Astrocyte (in vitro differentiated cells and primary cell): ENCODE data around the gene SLC9A3. TPM values are rescaled to one million over a fixed set of nuclear protein-coding genes. Genes with fewer than 3 reads are reported as not detected.

ENCODE experiments used
- DNase-seq: peaks from one replicate; pipeline ENCODE4 v3.0.0-alpha.2; 2010; ENCODE audit warnings: low read depth
- FAIRE-seq: peaks from 2 replicates; lab custom pipeline; 2011; peaks lifted over from hg19 to GRCh38; lab: Jason Lieb, UNC
- H2AFZ ChIP-seq: 2 replicates; pipeline ENCODE4 v1.6.0; 2012; ENCODE audit warnings: low read depth, low read length, inconsistent platforms
- H3K27ac ChIP-seq: 2 replicates; pipeline ENCODE4 v1.5.1; 2011; ENCODE audit warnings: low read depth, low read length, inconsistent platforms
- H3K27me3 ChIP-seq: 2 replicates; pipeline ENCODE4 v1.6.0; 2011; ENCODE audit warnings: low read length, inconsistent platforms; ENCODE audit not compliant: insufficient read depth
- H3K36me3 ChIP-seq: 2 replicates; pipeline ENCODE4 v1.5.1; 2011; ENCODE audit warnings: low read length, inconsistent platforms; ENCODE audit not compliant: insufficient read depth
- H3K4me1 ChIP-seq: 2 replicates; pipeline ENCODE4 v1.5.1; 2011; ENCODE audit warnings: low read length, inconsistent platforms; ENCODE audit not compliant: insufficient read depth
- H3K4me2 ChIP-seq: 2 replicates; pipeline ENCODE4 v1.6.0; 2012; ENCODE audit warnings: low read length, inconsistent platforms
- H3K4me3 ChIP-seq: 2 replicates; pipeline ENCODE4 v1.5.1; 2011; ENCODE audit warnings: low read depth, mild to moderate bottlenecking, low read length, inconsistent platforms; ENCODE audit not compliant: insufficient read depth
- H3K79me2 ChIP-seq: 2 replicates; pipeline ENCODE4 v1.6.0; 2012; ENCODE audit warnings: mild to moderate bottlenecking, low read length, inconsistent platforms; ENCODE audit not compliant: insufficient read depth
- H3K9ac ChIP-seq: 2 replicates; pipeline ENCODE4 v1.6.0; 2012; ENCODE audit warnings: mild to moderate bottlenecking, low read length, inconsistent platforms
- H3K9me3 ChIP-seq: 2 replicates; pipeline ENCODE4 v1.5.1; 2012; ENCODE audit warnings: low read depth, mild to moderate bottlenecking, low read length, inconsistent platforms; ENCODE audit not compliant: insufficient read depth
- H4K20me1 ChIP-seq: 2 replicates; pipeline ENCODE4 v1.6.0; 2012; ENCODE audit warnings: low read length, inconsistent platforms; ENCODE audit not compliant: insufficient read depth
- H3K27ac Mint-ChIP-seq: one replicate; pipeline ENCODE4 v1.8.0; 2021; ENCODE audit warnings: mild to moderate bottlenecking, mixed read lengths; ENCODE audit not compliant: unreplicated experiment
- H3K27me3 Mint-ChIP-seq: one replicate; pipeline ENCODE4 v1.8.0; 2021; ENCODE audit warnings: low read depth, mixed read lengths; ENCODE audit not compliant: unreplicated experiment
- H3K36me3 Mint-ChIP-seq: one replicate; pipeline ENCODE4 v1.8.0; 2021; ENCODE audit warnings: low read depth, mixed read lengths; ENCODE audit not compliant: unreplicated experiment
- H3K4me1 Mint-ChIP-seq: one replicate; pipeline ENCODE4 v1.8.0; 2021; ENCODE audit warnings: low read depth, mixed read lengths; ENCODE audit not compliant: unreplicated experiment
- H3K4me3 Mint-ChIP-seq: one replicate; pipeline ENCODE4 v1.8.0; 2021; ENCODE audit warnings: mild to moderate bottlenecking, moderate library complexity, mixed read lengths; ENCODE audit not compliant: unreplicated experiment
- H3K9me3 Mint-ChIP-seq: one replicate; pipeline ENCODE4 v1.8.0; 2021; ENCODE audit warnings: mild to moderate bottlenecking, mixed read lengths; ENCODE audit not compliant: unreplicated experiment
- EZH2 ChIP-seq: IDR thresholded peaks from 2 replicates; pipeline ENCODE4 v1.6.1; 2012; ENCODE audit warnings: mild to moderate bottlenecking, low read length, inconsistent platforms; ENCODE audit not compliant: insufficient read depth
- total RNA-seq: library from RNA; stranded (reverse); gene quantifications from 2 replicates; pipeline ENCODE4 v1.2.1, GENCODE V29; 2021
- TF ChIP-seq, protein P1 (sequence below): IDR thresholded peaks from 2 replicates; pipeline ENCODE4 v1.5.1; 2011; ENCODE audit warnings: low read depth, mild to moderate bottlenecking, inconsistent platforms, low read length, moderate library complexity; ENCODE audit not compliant: insufficient read depth

The SLC9A3 gene
- total RNA-seq, 1 donor from 2014 or later = 1.0 TPM

DNA sequence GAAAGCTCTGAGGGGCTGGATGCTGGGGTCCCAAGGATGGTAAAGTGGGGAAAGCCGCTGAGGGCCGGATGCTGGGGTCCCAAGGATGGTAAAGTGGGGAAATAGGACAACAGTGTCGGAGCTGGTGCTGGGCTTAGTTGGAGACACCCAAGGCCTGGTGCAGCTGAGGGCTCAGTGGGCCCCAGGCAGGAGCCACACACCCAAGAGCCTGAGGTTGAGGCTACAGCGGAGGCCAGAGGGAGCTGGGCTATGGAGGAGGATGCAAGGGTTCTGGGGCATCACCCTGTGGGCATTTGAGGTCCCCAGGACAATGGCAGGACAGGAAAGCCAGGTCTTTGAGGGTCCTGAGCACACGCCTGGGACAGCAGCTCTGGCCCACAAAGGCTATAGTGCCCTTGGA, 19.1 kb upstream of the SLC9A3 start:
- Histone ChIP-seq H3K9me3 (no peaks in the 10 kb centered on the region), H3K79me2 (no peaks in the 10 kb centered on the region), H3K4me1 (no peaks in the 10 kb centered on the region), H3K4me2 (no peak overlapping the region), H2AFZ (no peak overlapping the region), H3K36me3 (no peaks in the 10 kb centered on the region), H3K9ac (no peak overlapping the region), H4K20me1 (no peaks in the 10 kb centered on the region), H3K4me3 (no peak overlapping the region), H3K27ac (no peak overlapping the region), H3K27me3 (peaks cover 17% of the 10 kb centered on the region)
- Mint-ChIP-seq H3K4me3 (no peak overlapping the region), H3K9me3 (no peaks in the 10 kb centered on the region), H3K27me3 (peaks cover 37% of the 10 kb centered on the region), H3K36me3 (no peaks in the 10 kb centered on the region), H3K4me1 (no peaks in the 10 kb centered on the region), H3K27ac (no peak overlapping the region)
- FAIRE-seq (no peak), DNase-seq (no peak)
- TF ChIP-seq, protein P1, sequence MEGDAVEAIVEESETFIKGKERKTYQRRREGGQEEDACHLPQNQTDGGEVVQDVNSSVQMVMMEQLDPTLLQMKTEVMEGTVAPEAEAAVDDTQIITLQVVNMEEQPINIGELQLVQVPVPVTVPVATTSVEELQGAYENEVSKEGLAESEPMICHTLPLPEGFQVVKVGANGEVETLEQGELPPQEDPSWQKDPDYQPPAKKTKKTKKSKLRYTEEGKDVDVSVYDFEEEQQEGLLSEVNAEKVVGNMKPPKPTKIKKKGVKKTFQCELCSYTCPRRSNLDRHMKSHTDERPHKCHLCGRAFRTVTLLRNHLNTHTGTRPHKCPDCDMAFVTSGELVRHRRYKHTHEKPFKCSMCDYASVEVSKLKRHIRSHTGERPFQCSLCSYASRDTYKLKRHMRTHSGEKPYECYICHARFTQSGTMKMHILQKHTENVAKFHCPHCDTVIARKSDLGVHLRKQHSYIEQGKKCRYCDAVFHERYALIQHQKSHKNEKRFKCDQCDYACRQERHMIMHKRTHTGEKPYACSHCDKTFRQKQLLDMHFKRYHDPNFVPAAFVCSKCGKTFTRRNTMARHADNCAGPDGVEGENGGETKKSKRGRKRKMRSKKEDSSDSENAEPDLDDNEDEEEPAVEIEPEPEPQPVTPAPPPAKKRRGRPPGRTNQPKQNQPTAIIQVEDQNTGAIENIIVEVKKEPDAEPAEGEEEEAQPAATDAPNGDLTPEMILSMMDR = no peak
- TF ChIP-seq EZH2 = no peak

DNA sequence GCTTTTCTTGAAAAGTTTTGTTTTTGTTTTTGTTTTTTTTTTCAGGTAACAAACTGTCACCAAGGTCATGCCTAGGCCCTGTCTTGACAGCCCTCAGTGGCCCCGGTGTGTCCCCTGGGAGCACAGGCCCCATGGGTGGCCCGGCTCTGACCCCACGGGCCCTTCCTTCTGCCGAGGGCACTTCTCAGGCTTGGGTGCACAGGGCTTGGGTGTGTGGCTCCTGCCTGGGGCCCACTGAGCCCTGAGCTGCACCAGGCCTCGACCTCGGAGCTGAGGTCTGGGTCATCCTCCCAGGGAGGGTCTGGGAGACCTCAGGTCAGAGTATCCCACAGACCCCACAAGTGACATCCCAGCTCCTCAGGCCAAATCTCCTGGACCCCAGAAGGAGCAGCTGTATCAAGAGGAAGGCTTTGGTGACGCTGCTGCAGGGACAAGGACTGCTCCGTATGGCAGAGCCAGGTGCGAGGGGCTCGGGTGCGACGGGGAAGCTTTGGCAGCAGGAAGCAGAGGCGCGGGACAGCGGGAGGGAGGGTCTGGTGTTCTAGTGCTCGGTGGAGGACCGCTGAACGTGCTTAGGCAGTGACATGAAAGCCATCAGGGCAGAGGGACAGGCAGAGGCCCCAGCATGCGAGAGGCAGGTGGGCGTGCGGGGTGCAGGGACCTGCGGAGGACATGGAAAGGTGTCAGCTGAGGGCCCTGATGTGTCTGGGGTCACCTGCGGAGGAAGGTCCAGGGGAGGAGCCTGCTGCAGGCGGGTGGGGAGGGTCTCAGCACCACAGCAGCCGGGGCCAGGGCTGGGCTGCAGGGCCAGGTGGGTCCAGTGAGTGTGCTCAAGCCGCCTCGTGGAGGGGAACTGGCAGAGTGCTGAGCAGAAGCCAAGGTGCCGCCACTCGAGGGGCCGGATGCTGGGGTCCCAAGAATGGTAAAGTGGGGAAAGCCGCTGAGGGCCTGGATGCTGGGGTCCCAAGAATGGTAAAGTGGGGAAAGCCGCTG, 18.4 kb upstream of the SLC9A3 start:
- DNase-seq (no peak), FAIRE-seq (no peak)
- Mint-ChIP-seq H3K36me3 (no peaks in the 10 kb centered on the region), H3K27ac (no peak overlapping the region), H3K27me3 (peaks cover 36% of the 10 kb centered on the region), H3K9me3 (no peaks in the 10 kb centered on the region), H3K4me3 (no peak overlapping the region), H3K4me1 (no peaks in the 10 kb centered on the region)
- no peak overlapping the region for H3K27ac ChIP-seq
- no peak overlapping the region for H2AFZ ChIP-seq
- H3K9ac ChIP-seq = no peak overlapping the region
- H3K4me2 ChIP-seq = no peak overlapping the region
- TF ChIP-seq, protein P1 = no peak
- TF ChIP-seq EZH2 = no peak
- no peaks in the 10 kb centered on the region for H3K79me2 ChIP-seq
- H3K9me3 ChIP-seq = no peaks in the 10 kb centered on the region
- H3K4me3 ChIP-seq = no peak overlapping the region
- no peaks in the 10 kb centered on the region for H3K36me3 ChIP-seq
- H3K4me1 ChIP-seq = no peaks in the 10 kb centered on the region
- H3K27me3 ChIP-seq = peaks cover 17% of the 10 kb centered on the region
- H4K20me1 ChIP-seq = no peaks in the 10 kb centered on the region
